ENCODE results near the gene ELOVL7. TPM values are rescaled to one million over a fixed set of nuclear protein-coding genes. Genes with fewer than 3 reads are reported as not detected.

ELOVL7 gene
- total RNA-seq, 1 experiment from 2014 or later: 2.5 TPM

DNA sequence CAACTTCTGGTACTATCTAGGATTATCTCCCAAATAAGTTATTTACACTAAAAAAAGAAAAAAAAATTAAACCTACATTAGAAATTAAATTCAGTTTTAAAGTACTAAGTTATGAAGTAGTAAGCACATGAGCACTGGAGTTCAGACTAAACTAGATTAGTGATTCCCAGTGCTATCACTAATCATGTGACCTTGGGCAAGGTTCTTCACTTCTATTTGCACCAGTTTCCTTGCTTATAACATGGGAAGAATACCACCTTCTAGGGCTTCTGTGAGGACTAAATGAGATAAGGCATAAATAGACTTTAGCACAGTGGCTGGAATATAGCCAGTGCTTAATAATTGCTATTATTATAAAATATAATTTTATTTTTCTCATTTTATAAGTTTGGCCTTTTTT, 10.5 kb downstream of the ELOVL7 start:
- Histone ChIP-seq H3K9ac (ENCODE audit: extremely low read depth, insufficient read length, low read length) (no peak overlapping the region), H3K27ac (ENCODE audit: insufficient read length, low read depth, low read length) (no peak overlapping the region), H3K23ac (ENCODE audit: insufficient read length, low read depth, low read length) (no peak overlapping the region), H2BK5ac (ENCODE audit: insufficient read length, low read length) (no peak overlapping the region), H2AK5ac (ENCODE audit: insufficient read length, low read length) (no peak overlapping the region), H2BK20ac (ENCODE audit: low read depth, low read length, poor library complexity, severe bottlenecking) (no peak overlapping the region), H2BK12ac (ENCODE audit: insufficient read length, low read depth, low read length) (no peak overlapping the region), H3K9me3 (ENCODE audit: control insufficient read depth, low read depth, low read length) (no peaks in the 10 kb centered on the region), H3K79me1 (ENCODE audit: insufficient read depth, low read depth, low read length, poor library complexity, severe bottlenecking) (no peaks in the 10 kb centered on the region), H3K79me2 (ENCODE audit: insufficient read depth, low read length) (no peaks in the 10 kb centered on the region), H3K14ac (ENCODE audit: insufficient read depth, low read length) (no peak overlapping the region), H4K8ac (replicated peaks; ENCODE audit: insufficient read length, low read depth, low read length) (no peak overlapping the region), H3K27me3 (ENCODE audit: insufficient read depth, low read length) (no peaks in the 10 kb centered on the region), H4K20me1 (ENCODE audit: control insufficient read depth, insufficient read depth, insufficient read length) (no peaks in the 10 kb centered on the region), H4K91ac (ENCODE audit: insufficient read length, low read depth, low read length) (no peak overlapping the region), H3K18ac (ENCODE audit: insufficient read length, low read depth, low read length) (no peak overlapping the region), H2AFZ (ENCODE audit: low read length) (no peak overlapping the region), H3K56ac (ENCODE audit: insufficient read length, low read depth, low read length) (no peak overlapping the region), H2BK120ac (ENCODE audit: low read depth, low read length, poor library complexity, severe bottlenecking) (no peak overlapping the region), H3K4ac (ENCODE audit: low read depth, low read length) (no peak overlapping the region), H3T11ph (ENCODE audit: low read length) (no peak overlapping the region), H4K5ac (ENCODE audit: insufficient read length, low read depth, low read length) (no peak overlapping the region), H2BK15ac (ENCODE audit: low read depth, low read length) (no peak overlapping the region), H3K23me2 (ENCODE audit: insufficient read length, low read depth, low read length, poor library complexity, severe bottlenecking) (no peaks in the 10 kb centered on the region), H3K4me1 (ENCODE audit: insufficient read depth, low read length) (peaks cover 6% of the 10 kb centered on the region; the same call in 1 of the 2 replicates), H3K4me2 (ENCODE audit: insufficient read depth, insufficient read length, low read length) (no peak overlapping the region)
- Mint-ChIP-seq H3K4me1 (peaks cover 23% of the 10 kb centered on the region in 2 experiments), H3K27me3 (ENCODE audit: low read depth) (no peaks in the 10 kb centered on the region), H3K36me3 (ENCODE audit: insufficient read depth in 1 of 3, low read depth in 3 of 3) (no peaks in the 10 kb centered on the region), H3K27ac (no peak overlapping the region), H3K4me3 (no peak overlapping the region), H3K9me3 (no peaks in the 10 kb centered on the region)
- TF ChIP-seq, protein P1, sequence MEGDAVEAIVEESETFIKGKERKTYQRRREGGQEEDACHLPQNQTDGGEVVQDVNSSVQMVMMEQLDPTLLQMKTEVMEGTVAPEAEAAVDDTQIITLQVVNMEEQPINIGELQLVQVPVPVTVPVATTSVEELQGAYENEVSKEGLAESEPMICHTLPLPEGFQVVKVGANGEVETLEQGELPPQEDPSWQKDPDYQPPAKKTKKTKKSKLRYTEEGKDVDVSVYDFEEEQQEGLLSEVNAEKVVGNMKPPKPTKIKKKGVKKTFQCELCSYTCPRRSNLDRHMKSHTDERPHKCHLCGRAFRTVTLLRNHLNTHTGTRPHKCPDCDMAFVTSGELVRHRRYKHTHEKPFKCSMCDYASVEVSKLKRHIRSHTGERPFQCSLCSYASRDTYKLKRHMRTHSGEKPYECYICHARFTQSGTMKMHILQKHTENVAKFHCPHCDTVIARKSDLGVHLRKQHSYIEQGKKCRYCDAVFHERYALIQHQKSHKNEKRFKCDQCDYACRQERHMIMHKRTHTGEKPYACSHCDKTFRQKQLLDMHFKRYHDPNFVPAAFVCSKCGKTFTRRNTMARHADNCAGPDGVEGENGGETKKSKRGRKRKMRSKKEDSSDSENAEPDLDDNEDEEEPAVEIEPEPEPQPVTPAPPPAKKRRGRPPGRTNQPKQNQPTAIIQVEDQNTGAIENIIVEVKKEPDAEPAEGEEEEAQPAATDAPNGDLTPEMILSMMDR (conservative IDR thresholded peaks at IDR 0.05): no peak
- no peak for DNase-seq
